Neural cell (in vitro differentiated cells): ENCODE results near the gene AOAH.

Experiments
- EP300 ChIP-seq: fragments of 450-650 bp; conservative IDR thresholded peaks from 2 replicates; pipeline ENCODE4 v1.6.1; 2014; ENCODE audit warnings: antibody characterized with exemption, mild to moderate bottlenecking, moderate library complexity; ENCODE audit not compliant: poor library complexity, severe bottlenecking
- EZH2 ChIP-seq: fragments of 200-600, 300-800 bp; shearing (Covaris generic), sonication (generic); IDR thresholded peaks from 2 replicates; pipeline ENCODE4 v1.6.1; 2014; ENCODE audit warnings: antibody characterized with exemption, low read length, borderline replicate concordance, mild to moderate bottlenecking; ENCODE audit not compliant: insufficient read depth, poor library complexity, severe bottlenecking
- MXI1 ChIP-seq: fragments of 450-650 bp; conservative IDR thresholded peaks from 2 replicates; pipeline ENCODE4 v1.6.1; 2014; ENCODE audit warnings: antibody characterized with exemption, mild to moderate bottlenecking; ENCODE audit not compliant: poor library complexity, severe bottlenecking
- POLR2AphosphoS5 ChIP-seq: IDR thresholded peaks from 2 replicates; pipeline ENCODE4 v1.6.1; 2012
- SMC3 ChIP-seq: fragments of 450-650 bp; conservative IDR thresholded peaks from 2 replicates; pipeline ENCODE4 v1.6.1; 2014; ENCODE audit warnings: antibody characterized with exemption, mild to moderate bottlenecking, moderate library complexity; ENCODE audit not compliant: poor library complexity
- TAF1 ChIP-seq: IDR thresholded peaks from 2 replicates; pipeline ENCODE4 v1.6.1; 2012; ENCODE audit warnings: low read depth
- TF ChIP-seq, protein P1 (sequence below): fragments of 450-650 bp; IDR thresholded peaks from 2 replicates; pipeline ENCODE4 v1.5.1; 2014; ENCODE audit warnings: antibody characterized with exemption, mild to moderate bottlenecking, moderate library complexity; ENCODE audit not compliant: poor library complexity, severe bottlenecking
- TF ChIP-seq, protein P2 (sequence below): IDR thresholded peaks from 2 replicates; pipeline ENCODE4 v1.6.1; 2012; ENCODE audit warnings: borderline replicate concordance

DNA sequence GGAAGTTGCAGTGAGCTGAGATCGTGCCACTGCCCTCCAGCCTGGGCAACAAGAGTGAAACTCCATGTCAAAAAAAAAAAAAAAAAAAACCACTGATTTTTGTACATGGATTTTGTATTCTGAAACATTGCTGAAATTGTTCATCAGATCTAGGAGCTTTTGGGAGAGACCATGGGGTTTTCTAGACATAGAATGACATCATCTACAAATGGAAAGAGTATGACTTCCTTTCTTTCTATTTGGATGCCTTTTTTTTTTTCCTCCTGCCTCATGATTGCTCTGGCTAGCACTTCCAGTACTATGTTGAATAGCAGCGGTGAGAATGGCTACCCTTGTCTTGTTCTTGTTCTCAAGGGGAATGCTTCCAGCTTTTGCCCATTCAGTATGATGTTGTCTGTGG is 245.5 kb downstream of the AOAH start:
- TF ChIP-seq, protein P1, sequence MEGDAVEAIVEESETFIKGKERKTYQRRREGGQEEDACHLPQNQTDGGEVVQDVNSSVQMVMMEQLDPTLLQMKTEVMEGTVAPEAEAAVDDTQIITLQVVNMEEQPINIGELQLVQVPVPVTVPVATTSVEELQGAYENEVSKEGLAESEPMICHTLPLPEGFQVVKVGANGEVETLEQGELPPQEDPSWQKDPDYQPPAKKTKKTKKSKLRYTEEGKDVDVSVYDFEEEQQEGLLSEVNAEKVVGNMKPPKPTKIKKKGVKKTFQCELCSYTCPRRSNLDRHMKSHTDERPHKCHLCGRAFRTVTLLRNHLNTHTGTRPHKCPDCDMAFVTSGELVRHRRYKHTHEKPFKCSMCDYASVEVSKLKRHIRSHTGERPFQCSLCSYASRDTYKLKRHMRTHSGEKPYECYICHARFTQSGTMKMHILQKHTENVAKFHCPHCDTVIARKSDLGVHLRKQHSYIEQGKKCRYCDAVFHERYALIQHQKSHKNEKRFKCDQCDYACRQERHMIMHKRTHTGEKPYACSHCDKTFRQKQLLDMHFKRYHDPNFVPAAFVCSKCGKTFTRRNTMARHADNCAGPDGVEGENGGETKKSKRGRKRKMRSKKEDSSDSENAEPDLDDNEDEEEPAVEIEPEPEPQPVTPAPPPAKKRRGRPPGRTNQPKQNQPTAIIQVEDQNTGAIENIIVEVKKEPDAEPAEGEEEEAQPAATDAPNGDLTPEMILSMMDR: no peak
- TF ChIP-seq TAF1 (no peak), POLR2AphosphoS5 (no peak), SMC3 (no peak), EP300 (no peak), EZH2 (no peak), MXI1 (no peak)
- TF ChIP-seq, protein P2, sequence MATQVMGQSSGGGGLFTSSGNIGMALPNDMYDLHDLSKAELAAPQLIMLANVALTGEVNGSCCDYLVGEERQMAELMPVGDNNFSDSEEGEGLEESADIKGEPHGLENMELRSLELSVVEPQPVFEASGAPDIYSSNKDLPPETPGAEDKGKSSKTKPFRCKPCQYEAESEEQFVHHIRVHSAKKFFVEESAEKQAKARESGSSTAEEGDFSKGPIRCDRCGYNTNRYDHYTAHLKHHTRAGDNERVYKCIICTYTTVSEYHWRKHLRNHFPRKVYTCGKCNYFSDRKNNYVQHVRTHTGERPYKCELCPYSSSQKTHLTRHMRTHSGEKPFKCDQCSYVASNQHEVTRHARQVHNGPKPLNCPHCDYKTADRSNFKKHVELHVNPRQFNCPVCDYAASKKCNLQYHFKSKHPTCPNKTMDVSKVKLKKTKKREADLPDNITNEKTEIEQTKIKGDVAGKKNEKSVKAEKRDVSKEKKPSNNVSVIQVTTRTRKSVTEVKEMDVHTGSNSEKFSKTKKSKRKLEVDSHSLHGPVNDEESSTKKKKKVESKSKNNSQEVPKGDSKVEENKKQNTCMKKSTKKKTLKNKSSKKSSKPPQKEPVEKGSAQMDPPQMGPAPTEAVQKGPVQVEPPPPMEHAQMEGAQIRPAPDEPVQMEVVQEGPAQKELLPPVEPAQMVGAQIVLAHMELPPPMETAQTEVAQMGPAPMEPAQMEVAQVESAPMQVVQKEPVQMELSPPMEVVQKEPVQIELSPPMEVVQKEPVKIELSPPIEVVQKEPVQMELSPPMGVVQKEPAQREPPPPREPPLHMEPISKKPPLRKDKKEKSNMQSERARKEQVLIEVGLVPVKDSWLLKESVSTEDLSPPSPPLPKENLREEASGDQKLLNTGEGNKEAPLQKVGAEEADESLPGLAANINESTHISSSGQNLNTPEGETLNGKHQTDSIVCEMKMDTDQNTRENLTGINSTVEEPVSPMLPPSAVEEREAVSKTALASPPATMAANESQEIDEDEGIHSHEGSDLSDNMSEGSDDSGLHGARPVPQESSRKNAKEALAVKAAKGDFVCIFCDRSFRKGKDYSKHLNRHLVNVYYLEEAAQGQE: no peak
